HCT116 (cell line): ENCODE measurements around the gene FOXK1. TPM values are rescaled to one million over a fixed set of nuclear protein-coding genes. Genes with fewer than 3 reads are reported as not detected.

ENCODE experiments used
- ATAC-seq: fragments of 200-7000 bp; cut with Tn5 transposase; 2 replicates; pipeline ENCODE4 v1.9.1; 2020; ENCODE audit warnings: mild to moderate bottlenecking, moderate library complexity
- BruUV-seq: library from RNA; stranded (reverse); fragments of 400-500 nt; replicated peaks from 2 replicates; lab custom pipeline; 2021; lab: Mats Ljungman, UMichigan
- CTCF ChIA-PET: fragments of 300-600 bp; sonication (Branson Sonifier 250); formaldehyde crosslinking; loops from one replicate; lab custom pipeline; 2021; ENCODE audit warnings: antibody characterized with exemption; lab: Charles Lee
- POLR2A ChIA-PET: fragments of 300-600, 350-600 bp; sonication (Branson Sonifier 250); formaldehyde crosslinking; loops from one replicate; lab custom pipeline; 2021; ENCODE audit warnings: antibody characterized with exemption; lab: Charles Lee
- RAD21 ChIA-PET, 2 experiments: fragments of 300-600 bp; sonication (Branson Sonifier 250); formaldehyde crosslinking; loops; one replicate each; lab custom pipeline; 2023; ENCODE audit warnings: low total read pairs in 2 of 2; ENCODE audit not compliant: uncharacterized antibody in 2 of 2, unreplicated experiment in 2 of 2, low non-redundant PET in 1 of 2; lab: Charles Lee
- DNase-seq: peaks from one replicate; pipeline ENCODE4 v3.0.0-alpha.2; 2010; ENCODE audit warnings: low read depth, low spot score
- H2AFZ ChIP-seq: fragments of 200-600 bp; shearing (Covaris generic), sonication (generic); 2 replicates; pipeline ENCODE4 v1.6.1; 2017; ENCODE audit warnings: low read depth, mixed run types, mixed read lengths, antibody characterized with exemption, low read length; ENCODE audit not compliant: poor library complexity, severe bottlenecking
- H3K27ac ChIP-seq: 2 replicates; pipeline ENCODE4 v1.5.1; 2012; ENCODE audit warnings: low read depth, low read length
- H3K27me3 ChIP-seq: fragments of 200-600 bp; sonication (generic); 2 replicates; pipeline ENCODE4 v1.6.1; 2016; ENCODE audit warnings: mixed run types, low read length, mixed read lengths; ENCODE audit not compliant: insufficient read depth
- H3K36me3 ChIP-seq, 2 experiments: fragments of 200-500 bp in 1 of 2; fragments of 200-600 bp in 1 of 2; sonication (Bioruptor generic) in 1 of 2; sonication (generic) in 1 of 2; 2 replicates each; pipeline versions ENCODE4 v1.5.1 to v1.6.1; 2014 to 2016; ENCODE audit warnings: low read length in 2 of 2, inconsistent platforms in 1 of 2, mixed read lengths in 1 of 2, mixed run types in 1 of 2; ENCODE audit not compliant: insufficient read depth in 2 of 2, control insufficient read depth in 1 of 2
- H3K4me1 ChIP-seq, 2 experiments: fragments of 200-600 bp in 1 of 2; sonication (generic) in 1 of 2; 2 replicates each; pipeline versions ENCODE4 v1.5.1 to v1.6.1; 2012 to 2017; ENCODE audit warnings: low read length in 2 of 2, inconsistent platforms in 1 of 2, mild to moderate bottlenecking in 1 of 2, mixed read lengths in 1 of 2, mixed run types in 1 of 2, moderate library complexity in 1 of 2; ENCODE audit not compliant: insufficient read depth in 2 of 2, control insufficient read depth in 1 of 2
- H3K4me2 ChIP-seq: fragments of 200-600 bp; sonication (generic); 2 replicates; pipeline ENCODE4 v1.6.1; 2017; ENCODE audit warnings: mixed run types, low read length, mixed read lengths
- H3K4me3 ChIP-seq, 2 experiments: fragments of 200-600 bp in 1 of 2; sonication (generic) in 1 of 2; replicated peaks in 1 of 2; 2 replicates each; pipeline ENCODE4 v1.5.1; 2011 to 2016; ENCODE audit warnings: low read length in 2 of 2, control low read depth in 1 of 2, low read depth in 1 of 2, mild to moderate bottlenecking in 1 of 2, mixed read lengths in 1 of 2, mixed run types in 1 of 2
- H3K79me2 ChIP-seq: fragments of 200-600 bp; sonication (generic); 2 replicates; pipeline ENCODE4 v1.6.1; 2017; ENCODE audit warnings: mild to moderate bottlenecking, mixed run types, low read length, moderate library complexity, mixed read lengths; ENCODE audit not compliant: insufficient read depth
- H3K9ac ChIP-seq: fragments of 200-600 bp; sonication (generic); 2 replicates; pipeline ENCODE4 v1.6.1; 2016; ENCODE audit warnings: low read length, mixed read lengths
- H3K9me2 ChIP-seq: fragments of 200-600 bp; sonication (generic), shearing (Covaris generic); 2 replicates; pipeline ENCODE4 v1.6.1; 2017; ENCODE audit warnings: mixed run types, mild to moderate bottlenecking, moderate library complexity; ENCODE audit not compliant: insufficient read depth
- H3K9me3 ChIP-seq, 2 experiments: fragments of 200-500 bp in 1 of 2; fragments of 200-600 bp in 1 of 2; sonication (Bioruptor generic) in 1 of 2; sonication (generic) in 1 of 2; 2 replicates each; pipeline ENCODE4 v1.6.1; 2014 to 2017; ENCODE audit warnings: low read length in 2 of 2, mixed read lengths in 2 of 2, inconsistent platforms in 1 of 2, low read depth in 1 of 2, mild to moderate bottlenecking in 1 of 2, mixed run types in 1 of 2, moderate library complexity in 1 of 2; ENCODE audit not compliant: control insufficient read depth in 1 of 2, insufficient read depth in 1 of 2
- H4K20me1 ChIP-seq: fragments of 200-600 bp; sonication (generic), shearing (Covaris generic); 2 replicates; pipeline ENCODE4 v1.6.1; 2017; ENCODE audit warnings: mixed run types, mild to moderate bottlenecking, moderate library complexity; ENCODE audit not compliant: insufficient read depth
- ATF3 ChIP-seq: IDR thresholded peaks from 2 replicates; pipeline ENCODE4 v1.6.1; 2012
- ELF1 ChIP-seq: IDR thresholded peaks from 2 replicates; pipeline ENCODE4 v1.6.1; 2012; ENCODE audit warnings: low read depth, borderline replicate concordance
- EZH2phosphoT487 ChIP-seq: fragments of 200-600 bp; IDR thresholded peaks from 2 replicates; pipeline ENCODE4 v1.6.1; 2018; ENCODE audit warnings: antibody characterized with exemption, borderline replicate concordance
- JUND ChIP-seq: IDR thresholded peaks from 2 replicates; pipeline ENCODE4 v1.6.1; 2012
- RAD21 ChIP-seq: IDR thresholded peaks from 2 replicates; pipeline ENCODE4 v1.6.1; 2012; ENCODE audit warnings: low read depth, mild to moderate bottlenecking
- REST ChIP-seq: IDR thresholded peaks from 2 replicates; pipeline ENCODE4 v1.6.1; 2012; ENCODE audit warnings: low read depth
- TCF7L2 ChIP-seq: IDR thresholded peaks from 2 replicates; pipeline ENCODE4 v1.7.0; 2011; ENCODE audit warnings: borderline replicate concordance, inconsistent platforms; ENCODE audit not compliant: insufficient read depth, insufficient read length; ENCODE audit errors: extremely low read depth
- intact Hi-C: fragments of 100-400 bp; cut with micrococcal nuclease; formaldehyde crosslinking; loops from 2 replicates; pipeline ENCODE4 v1.10.0; 2022
- total RNA-seq: library from RNA; stranded (reverse); gene quantifications from one replicate; pipeline ENCODE4 v1.2.1, GENCODE V29; 2021; ENCODE audit not compliant: unreplicated experiment

Gene FOXK1
- total RNA-seq, 1 experiment from 2014 or later = 60.5 TPM

GRCh38 chr7:4799508-4800268 lies 117.6 kb downstream of the FOXK1 start:
- intact Hi-C loops = loop anchor here (2.0 kb wide), 1 partner anchor 83 kb away; the partner anchor contains the start of gene RADIL
- Histone ChIP-seq H3K9ac (no peak overlapping the region), H3K9me2 (no peaks in the 10 kb centered on the region), H3K27me3 (no peaks in the 10 kb centered on the region), H3K79me2 (no peaks in the 10 kb centered on the region), H3K4me3 (no peak overlapping the region), H3K36me3 (no peaks in the 10 kb centered on the region), H3K4me1 (peaks cover 2 to 4% of the 10 kb centered on the region in 2 experiments; a peak in 2 of 4 replicates), H2AFZ (no peak overlapping the region), H3K27ac (no peak overlapping the region), H3K4me2 (no peak overlapping the region), H4K20me1 (no peaks in the 10 kb centered on the region), H3K9me3 (no peaks in the 10 kb centered on the region)
- no TSS peak for BruUV-seq
- ChIA-PET RAD21 (no interaction called here), CTCF (interaction anchor here (2.9 kb wide), 1 partner anchor 286 kb away, joined by 28 read pairs; no protein-coding TSS in a partner anchor), POLR2A (no interaction called here)
- ATAC-seq (no peak), DNase-seq (no peak)
- TF ChIP-seq REST = no peak
- TF ChIP-seq TCF7L2 = no peak
- TF ChIP-seq JUND = no peak

- H2AFZ ChIP-seq = no peak overlapping the region
- no TSS peak for BruUV-seq
- H4K20me1 ChIP-seq = no peaks in the 10 kb centered on the region
- TF ChIP-seq RAD21 (no peak), ATF3 (no peak), EZH2phosphoT487 (no peak), ELF1 (no peak)
- no peak overlapping the region for H3K4me3 ChIP-seq
- ATAC-seq (no peak), DNase-seq (no peak)
- RAD21 ChIA-PET = no interaction called here
- H3K9me3 ChIP-seq = no peaks in the 10 kb centered on the region
- intact Hi-C loops = no loop called here
- CTCF ChIA-PET = no interaction called here
- no peak overlapping the region for H3K9ac ChIP-seq
- H3K79me2 ChIP-seq = no peaks in the 10 kb centered on the region
- H3K36me3 ChIP-seq = no peaks in the 10 kb centered on the region
- no peaks in the 10 kb centered on the region for H3K9me2 ChIP-seq
- H3K27me3 ChIP-seq = no peaks in the 10 kb centered on the region
- no peaks in the 10 kb centered on the region for H3K4me1 ChIP-seq
- H3K4me2 ChIP-seq = no peak overlapping the region
- no peak overlapping the region for H3K27ac ChIP-seq
- POLR2A ChIA-PET = no interaction called here
Observed at GRCh38 chr7:4800487-4800886, 118.4 kb downstream of the FOXK1 start.
